GM18861 (cell line): Measurements from ENCODE around the gene CLCA4.
A peak's percentile ranks its signal among the peaks of the same experiment; 100 is the strongest.

Source experiments
- ATAC-seq: cut with Tn5 transposase; IDR thresholded peaks from one replicate; pipeline ENCODE4 v1.9.1; 2021; ENCODE audit not compliant: unreplicated experiment

CLCA4 gene, protein sequence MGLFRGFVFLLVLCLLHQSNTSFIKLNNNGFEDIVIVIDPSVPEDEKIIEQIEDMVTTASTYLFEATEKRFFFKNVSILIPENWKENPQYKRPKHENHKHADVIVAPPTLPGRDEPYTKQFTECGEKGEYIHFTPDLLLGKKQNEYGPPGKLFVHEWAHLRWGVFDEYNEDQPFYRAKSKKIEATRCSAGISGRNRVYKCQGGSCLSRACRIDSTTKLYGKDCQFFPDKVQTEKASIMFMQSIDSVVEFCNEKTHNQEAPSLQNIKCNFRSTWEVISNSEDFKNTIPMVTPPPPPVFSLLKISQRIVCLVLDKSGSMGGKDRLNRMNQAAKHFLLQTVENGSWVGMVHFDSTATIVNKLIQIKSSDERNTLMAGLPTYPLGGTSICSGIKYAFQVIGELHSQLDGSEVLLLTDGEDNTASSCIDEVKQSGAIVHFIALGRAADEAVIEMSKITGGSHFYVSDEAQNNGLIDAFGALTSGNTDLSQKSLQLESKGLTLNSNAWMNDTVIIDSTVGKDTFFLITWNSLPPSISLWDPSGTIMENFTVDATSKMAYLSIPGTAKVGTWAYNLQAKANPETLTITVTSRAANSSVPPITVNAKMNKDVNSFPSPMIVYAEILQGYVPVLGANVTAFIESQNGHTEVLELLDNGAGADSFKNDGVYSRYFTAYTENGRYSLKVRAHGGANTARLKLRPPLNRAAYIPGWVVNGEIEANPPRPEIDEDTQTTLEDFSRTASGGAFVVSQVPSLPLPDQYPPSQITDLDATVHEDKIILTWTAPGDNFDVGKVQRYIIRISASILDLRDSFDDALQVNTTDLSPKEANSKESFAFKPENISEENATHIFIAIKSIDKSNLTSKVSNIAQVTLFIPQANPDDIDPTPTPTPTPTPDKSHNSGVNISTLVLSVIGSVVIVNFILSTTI

DNA sequence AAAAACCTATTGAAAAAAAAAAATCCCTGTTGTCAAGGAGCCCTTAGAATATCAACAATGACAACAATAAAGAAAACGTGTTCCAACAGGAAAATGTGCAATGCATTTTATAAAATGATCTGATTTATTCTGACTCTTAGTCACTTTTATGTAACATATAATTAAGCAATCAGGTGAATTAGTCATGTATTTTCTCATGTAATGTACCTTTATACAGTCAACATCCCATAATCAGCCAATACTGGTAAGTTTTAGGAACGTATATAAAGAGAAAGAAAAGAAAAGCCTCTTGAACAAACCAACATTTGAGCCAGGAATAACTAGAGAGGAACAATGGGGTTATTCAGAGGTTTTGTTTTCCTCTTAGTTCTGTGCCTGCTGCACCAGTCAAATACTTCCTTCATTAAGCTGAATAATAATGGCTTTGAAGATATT lies at the start of gene CLCA4:
TSS of gene CLCA4 (plus strand) at position 292 of the 435 bp plus-strand sequence. CDS start at position 334, 42 bp downstream.
- no peak for ATAC-seq

DNA sequence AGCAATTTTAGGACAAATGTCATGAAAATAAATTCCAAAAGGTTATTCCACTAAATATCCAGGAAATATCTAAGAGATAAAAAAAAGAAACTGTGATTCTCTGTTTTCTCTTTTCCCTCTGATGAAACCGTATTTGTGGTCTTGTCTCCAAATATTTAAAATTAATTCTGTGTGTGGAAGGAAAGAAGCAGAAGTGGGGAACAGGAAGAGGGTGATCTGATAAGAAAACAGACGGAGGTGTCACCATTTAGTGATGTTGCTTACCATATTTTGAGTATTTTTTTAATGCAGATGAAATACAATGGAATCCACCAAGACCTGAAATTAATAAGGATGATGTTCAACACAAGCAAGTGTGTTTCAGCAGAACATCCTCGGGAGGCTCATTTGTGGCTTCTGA lies 48.6 kb upstream of the CLCA4 start:
- ATAC-seq: no peak

DNA sequence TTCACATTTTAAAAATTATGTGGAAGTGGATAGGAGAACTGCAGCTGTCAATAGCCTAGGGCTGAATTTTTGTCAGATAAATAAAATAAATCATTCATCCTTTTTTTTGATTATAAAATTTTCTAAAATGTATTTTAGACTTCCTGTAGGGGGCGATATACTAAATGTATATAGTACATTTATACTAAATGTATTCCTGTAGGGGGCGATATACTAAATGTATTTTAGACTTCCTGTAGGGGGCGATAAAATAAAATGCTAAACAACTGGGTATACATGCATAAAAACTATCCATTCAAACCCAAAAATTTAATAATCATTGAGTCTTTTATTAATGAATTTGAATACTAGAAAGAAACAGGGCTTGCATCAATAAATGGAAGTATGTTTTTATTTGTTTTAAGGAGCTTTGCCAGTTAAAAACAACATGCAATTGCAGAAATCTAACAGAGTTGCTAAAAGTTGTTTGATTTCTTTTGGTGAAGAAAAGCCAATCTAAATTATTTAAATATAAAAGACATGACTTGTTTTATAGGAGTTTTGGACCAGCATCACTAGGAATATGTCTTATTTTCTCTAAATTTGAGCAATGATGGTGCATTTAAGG lies 46.8 kb upstream of the CLCA4 start:
- no peak for ATAC-seq

DNA sequence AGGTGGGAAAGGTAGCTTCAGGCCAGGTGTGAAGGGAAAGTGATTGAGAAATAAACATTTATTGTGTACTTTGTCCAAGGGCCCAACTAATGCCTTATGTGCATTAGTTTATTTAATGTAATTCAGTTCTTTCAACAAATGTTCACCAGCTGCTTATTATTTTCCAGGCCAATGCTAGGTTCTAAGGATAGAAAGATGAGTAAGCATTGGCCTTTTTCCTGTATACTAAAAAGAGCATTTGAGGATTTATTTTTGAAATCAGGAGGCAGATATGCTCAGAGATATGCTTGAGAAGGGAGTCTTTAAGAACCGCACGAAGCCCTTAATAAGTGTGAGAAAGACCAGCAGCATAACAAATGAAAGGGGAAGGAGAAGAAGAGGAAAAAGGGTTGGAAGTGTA lies 46.2 kb upstream of the CLCA4 start:
- no peak for ATAC-seq

DNA sequence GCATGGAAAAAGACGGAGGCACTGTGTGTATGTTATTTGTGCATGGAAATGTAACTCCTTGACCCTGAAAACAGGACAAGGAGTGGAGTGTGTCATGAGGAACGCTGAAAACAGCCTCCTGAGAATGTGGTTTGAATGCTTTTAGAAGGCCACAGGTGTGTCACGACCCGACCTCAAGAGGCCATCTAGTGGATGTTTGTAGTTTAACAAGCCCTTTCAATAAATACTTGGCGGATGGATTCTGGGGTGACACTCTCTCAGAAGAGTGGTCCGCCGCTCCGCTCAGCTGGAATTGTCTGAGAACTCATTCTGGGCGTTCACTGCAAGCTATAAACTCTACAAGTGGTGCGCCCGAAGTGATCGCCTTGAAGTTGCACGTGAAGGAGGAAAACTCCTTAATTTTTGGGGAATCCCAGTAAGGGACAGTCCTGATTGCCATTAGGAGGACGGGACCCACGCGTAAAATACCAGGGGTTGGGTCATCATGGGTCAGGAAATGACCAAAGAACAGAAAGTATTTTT lies 44.7 kb upstream of the CLCA4 start:
- ATAC-seq: peak; percentile 52

DNA sequence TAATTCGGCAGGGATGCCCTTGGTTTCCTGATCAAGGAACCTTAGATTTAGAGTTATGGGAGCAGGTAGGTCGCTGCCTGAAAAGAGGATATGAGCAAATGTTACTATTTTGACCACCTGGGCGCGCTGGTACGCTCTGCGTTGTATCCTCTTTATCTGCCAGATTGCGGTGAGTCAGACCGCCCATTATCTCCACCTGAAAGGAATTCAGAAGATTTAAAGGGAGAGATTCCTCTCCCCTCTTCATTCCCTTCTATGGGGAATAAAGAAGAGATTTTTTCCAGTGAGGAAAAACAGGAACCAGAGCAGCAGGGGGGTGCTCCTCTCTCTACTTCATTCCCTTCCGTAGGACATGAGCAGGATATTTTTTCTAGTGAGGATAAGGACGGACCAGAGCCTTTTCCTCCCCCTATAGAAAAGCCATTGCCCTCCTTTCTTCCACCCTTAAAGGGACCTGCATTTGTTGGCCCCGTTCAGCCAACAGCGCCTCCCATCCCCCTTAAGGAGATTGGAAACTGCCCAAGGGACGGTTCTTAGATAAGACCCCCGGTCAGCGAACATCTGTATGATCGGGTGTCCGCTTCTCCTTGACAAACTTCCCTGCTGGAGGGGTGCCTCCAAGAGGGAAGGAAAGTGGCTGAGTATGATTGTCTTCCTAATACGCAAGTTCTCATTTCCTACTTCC lies 44.0 kb upstream of the CLCA4 start:
- ATAC-seq: no peak

DNA sequence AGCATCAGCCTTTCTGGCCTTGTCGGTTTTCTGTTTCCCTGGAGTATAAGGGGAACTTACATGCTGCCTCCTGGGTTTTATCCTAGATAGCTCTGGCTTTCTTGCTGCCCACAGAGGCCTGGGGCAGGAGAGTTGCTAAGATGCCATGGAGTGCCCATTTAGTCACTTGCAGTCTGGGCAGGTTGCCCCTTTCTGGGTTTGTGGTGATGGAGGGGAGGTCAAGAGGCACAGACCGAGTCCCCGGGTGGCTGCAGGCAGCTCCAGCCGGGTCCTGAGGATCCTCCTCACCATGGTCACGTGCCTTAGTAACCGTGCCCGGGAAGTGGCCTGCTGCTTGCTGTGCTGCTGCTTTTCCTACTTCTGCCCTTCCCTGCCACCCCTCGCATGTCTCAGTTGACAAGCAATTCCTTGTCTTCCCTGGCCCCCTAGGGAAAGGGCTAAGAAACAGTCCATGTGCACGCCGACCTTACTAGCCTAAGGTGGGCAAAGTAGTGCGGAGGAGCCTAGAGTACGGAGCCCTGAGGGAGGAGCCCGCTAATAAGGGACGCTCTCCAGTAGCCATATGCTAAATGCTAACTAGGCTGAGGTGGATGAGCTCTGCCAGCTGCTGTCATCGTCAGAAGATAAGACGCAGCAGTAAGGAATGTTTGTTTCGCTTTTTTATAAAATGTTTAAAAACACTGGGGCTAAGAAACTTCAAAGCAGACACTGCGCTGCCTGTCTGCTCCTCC lies 43.3 kb upstream of the CLCA4 start:
- ATAC-seq: no peak

DNA sequence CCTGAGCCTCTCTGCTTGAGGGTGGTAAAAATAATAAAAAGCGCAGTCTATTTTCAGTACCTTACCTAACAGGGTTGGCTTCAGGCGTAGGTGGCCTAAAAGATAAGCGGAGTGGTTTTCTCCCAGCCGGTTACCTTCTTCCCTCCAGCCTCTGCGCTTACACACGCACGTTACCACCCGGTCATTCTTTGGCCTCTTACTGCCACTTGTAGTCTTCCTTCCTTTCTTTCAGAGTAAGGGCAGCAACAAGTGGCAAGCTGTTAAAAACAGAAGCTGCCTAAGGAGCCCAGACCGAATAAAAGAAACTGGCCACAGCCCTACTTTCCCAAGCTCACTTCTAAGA lies 42.8 kb upstream of the CLCA4 start:
- no peak for ATAC-seq

DNA sequence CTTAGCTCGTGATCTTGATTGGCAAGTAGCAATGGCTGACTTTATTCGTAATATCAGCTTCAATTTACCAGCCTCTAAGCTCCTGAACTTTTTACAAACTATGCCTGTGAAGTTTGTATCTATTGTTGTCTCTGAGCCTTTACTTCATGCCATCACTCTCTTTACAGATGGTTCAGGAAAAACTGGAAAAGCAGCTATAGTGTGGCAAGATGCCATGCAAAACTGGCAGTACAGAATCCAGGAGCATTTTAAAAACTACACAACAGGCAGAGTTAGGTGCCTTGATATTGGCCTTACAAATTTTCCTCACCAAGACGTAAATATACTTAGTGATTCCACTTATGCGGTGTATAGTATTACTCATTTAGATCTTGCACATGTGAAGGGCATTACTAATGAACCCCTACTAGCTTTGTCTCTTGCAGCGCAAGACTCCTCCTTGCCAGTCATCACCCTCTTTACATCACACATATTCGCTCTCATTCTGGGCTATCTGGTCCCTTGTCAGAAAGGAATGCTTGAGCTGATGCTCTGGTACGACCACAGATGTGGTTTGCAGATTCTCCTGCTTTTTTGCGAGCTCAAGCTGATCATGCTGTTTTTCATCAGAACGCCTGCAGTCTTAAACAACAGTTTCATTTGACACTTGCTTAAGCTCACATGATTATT lies 41.8 kb upstream of the CLCA4 start:
- ATAC-seq: no peak

DNA sequence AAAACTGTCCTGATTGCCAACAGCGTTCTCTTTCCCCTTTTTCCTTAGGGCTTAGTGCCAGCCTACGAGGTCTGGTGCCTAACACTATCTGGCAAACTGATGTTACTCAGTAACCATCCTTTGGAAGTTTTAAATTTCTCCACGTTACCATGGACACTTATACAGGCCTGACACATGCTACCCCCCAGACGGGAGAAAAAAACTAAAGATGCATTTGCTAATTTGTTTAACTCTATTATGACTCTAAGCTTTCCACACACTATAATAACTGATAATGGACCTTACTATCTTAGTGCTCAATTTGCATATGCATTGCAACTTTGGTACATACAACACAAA lies 41.3 kb upstream of the CLCA4 start:
- ATAC-seq: no peak

DNA sequence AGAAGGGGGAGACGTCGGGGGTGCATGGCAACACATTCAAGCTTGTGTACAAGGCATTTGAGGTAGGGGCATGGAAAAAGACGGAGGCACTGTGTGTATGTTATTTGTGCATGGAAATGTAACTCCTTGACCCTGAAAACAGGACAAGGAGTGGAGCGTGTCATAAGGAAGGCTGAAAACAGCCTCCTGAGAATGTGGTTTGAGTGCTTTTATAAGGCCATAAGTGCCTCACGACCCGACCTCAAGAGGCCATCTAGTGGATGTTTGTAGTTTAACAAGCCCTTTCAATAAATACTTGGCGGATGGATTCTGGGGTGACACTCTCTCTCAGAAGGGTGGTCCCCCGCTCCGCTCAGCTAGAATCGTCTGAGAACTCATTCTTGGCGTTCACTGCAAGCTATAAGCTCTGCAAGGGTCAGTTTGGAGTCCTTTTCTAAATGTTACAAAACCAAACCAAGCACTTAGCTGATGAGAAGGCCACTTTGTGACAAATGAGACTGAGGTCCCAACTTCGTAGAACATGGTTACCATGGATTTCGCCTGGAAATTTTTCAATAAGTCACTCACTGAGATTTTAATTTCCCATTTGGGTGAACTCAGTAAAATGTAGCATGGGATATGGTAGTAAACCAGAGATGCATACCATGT lies 38.8 kb upstream of the CLCA4 start:
- no peak for ATAC-seq

DNA sequence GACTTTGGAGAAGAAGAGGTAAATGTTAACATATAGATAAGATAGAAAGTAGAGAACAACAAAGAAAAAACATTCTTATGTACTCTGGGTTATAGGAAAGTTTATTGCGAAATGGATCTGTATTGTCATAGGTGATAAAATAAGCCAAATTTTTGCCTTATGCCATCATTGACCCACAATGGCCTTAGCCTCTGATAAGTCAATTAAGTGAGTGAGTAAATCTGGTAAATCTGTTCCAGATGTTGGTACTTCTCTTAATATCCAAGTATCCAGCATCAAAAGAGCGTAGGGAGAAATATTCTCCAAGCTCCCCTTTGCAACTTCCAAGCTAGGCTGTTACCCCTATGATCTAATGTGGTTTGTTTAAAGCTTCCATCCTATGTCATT lies 38.3 kb upstream of the CLCA4 start:
- ATAC-seq: no peak

DNA sequence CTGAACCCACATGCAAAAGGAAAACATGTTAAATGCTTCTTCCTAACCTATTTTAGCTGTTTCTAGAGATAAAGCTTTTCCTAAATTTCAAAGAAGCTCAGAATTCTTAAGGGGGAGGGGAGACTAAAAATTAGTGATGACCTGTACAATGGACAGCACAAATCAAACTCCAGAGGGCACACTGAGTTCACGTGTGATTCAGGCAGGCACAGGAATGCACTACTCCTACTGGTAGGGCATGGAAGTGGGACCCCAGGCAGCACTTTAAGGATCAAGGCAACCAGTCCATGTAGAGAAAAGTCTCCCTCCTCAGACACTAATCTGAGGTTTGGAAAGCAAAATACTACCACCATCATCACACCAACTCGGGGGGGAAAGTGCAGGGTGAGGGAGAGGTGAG lies 31.3 kb upstream of the CLCA4 start:
- ATAC-seq: no peak

DNA sequence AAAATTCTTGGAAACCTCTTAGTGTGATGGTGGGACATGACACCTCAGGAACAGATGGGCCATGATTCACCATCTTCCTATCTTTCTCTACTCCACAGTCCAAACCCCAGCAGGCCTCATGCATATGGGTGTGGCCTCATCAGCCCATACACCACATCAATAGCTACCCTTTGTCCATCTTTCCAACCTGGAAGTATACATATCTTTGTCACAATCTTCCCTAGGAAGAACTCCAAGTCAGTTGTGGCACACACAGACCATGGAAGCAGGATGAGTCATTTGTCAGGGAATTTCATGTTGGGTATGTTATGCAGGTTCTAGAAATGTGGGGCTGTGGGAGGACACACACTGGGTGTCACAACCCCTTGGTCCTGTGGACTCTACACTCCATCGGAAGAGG lies 30.5 kb upstream of the CLCA4 start:
- ATAC-seq: no peak

DNA sequence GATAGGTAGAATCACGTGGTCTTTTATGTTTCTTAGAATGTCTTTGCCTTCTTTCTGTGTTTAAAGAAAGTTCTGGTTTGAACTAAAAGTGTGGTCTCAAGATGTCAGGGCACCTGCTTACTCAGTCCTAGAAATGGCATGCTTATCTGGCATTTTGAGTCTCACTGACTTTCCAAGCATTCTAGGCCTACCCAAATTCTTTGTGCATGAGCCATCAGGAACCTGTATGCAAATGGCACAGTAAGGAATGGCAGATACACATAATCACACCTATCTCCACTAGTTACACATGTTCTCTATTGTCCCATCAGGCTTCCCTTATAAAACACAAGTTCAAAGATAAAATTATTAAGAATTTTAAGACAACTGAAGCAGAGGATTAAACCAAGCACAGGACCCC lies 29.5 kb upstream of the CLCA4 start:
- ATAC-seq: no peak

DNA sequence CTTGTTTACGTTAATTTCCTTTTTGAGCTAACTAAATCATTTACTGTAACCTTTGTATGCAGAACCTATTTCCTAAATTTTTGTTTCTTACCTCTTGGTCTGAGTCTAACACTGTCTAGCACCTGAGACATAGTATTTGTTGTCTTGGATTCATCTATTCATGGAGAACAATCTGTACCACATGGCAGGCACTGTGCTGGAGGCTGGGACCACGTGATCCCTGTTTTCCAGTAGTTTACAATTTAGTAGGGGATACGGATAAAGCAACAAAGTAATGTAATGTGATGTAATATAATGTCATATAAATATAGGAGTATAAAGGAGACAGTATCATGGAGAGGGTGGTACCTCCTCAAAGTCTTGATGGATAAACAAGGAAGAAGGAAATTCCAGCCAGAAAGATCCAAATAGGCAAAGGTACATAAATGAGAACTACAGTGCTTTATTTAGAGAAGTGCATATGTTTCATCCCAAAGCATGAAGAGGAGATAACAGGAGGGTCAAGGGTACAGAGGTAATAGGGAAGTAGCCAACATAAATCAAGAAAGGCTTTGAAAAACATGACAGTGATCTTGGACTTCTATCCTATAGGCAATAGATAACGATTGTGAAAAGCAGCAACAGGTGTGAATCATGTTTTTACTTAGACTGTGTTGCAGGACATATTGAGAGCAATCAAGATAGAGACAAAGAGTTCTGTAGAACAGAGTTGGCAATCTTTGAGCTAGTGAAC lies 25.9 kb upstream of the CLCA4 start:
- no peak for ATAC-seq

DNA sequence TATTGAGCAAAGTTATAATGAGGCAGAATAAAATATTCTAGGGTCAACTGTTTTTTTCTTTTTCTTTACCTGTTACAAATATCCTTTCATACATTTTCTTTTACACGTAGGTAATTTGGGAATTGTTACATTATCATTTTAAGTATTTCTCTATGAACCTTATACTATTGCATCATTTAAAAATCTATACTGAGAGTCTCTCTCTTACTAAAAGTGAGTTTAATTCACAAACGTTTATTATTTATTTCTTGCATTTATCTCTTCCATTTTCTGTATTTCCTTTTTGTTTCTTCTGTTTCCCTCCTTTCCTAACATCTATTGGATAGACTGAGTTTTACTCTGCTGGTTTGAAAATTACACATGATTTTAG lies 25.4 kb upstream of the CLCA4 start:
- no peak for ATAC-seq

DNA sequence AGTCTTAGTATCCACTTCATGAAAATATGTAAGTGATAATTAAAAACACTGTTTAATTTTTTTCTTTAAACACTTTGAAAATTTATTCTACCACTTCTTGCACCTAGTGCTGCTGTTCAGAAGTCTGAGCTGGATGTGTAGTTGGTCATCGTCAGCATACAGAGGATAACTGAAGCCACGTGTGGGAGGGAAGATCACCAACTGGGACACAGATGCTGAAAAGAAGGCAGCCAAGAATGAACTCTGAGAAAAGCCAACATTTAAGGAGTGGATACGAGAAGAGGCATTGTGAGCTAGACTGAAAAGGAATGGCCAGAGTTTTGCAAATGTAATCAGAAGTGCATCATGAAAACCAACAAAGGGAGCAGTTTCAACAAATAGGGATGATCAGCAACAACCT lies 24.6 kb upstream of the CLCA4 start:
- ATAC-seq: no peak
